DOHH2 (cell line): ENCODE measurements around the gene REC8.

Source experiments
- H3F3A ChIP-seq: fragments of 200-600 bp; sonication (generic), shearing (Covaris generic); 2 replicates; pipeline ENCODE4 v1.6.0; 2016; ENCODE audit warnings: antibody characterized with exemption, mild to moderate bottlenecking; ENCODE audit not compliant: control insufficient read depth, insufficient read depth
- H3K27ac ChIP-seq: fragments of 200-600 bp; sonication (generic); 2 replicates; pipeline ENCODE4 v1.5.1; 2014; ENCODE audit warnings: low read depth, mild to moderate bottlenecking, low read length, moderate library complexity
- H3K27me3 ChIP-seq: fragments of 200-600 bp; sonication (generic); 2 replicates; pipeline ENCODE4 v1.6.1; 2014; ENCODE audit warnings: mild to moderate bottlenecking, low read length, mixed read lengths; ENCODE audit not compliant: control insufficient read depth
- H3K36me3 ChIP-seq: fragments of 200-600 bp; sonication (generic); 2 replicates; pipeline ENCODE4 v1.6.1; 2014; ENCODE audit warnings: mild to moderate bottlenecking, low read length, moderate library complexity, mixed read lengths; ENCODE audit not compliant: control insufficient read depth
- H3K4me1 ChIP-seq: fragments of 200-600 bp; sonication (generic); 2 replicates; pipeline ENCODE4 v1.6.1; 2014; ENCODE audit warnings: mild to moderate bottlenecking, low read length, mixed read lengths; ENCODE audit not compliant: control insufficient read depth
- H3K4me2 ChIP-seq: fragments of 200-600 bp; sonication (generic); 2 replicates; pipeline ENCODE4 v1.6.0; 2014; ENCODE audit warnings: mild to moderate bottlenecking, low read length, moderate library complexity
- H3K4me3 ChIP-seq: fragments of 200-600 bp; sonication (generic); 2 replicates; pipeline ENCODE4 v1.5.1; 2014; ENCODE audit warnings: mild to moderate bottlenecking, low read length, mixed read lengths
- H3K79me2 ChIP-seq: fragments of 200-600 bp; sonication (generic); 2 replicates; pipeline ENCODE4 v1.6.1; 2014; ENCODE audit warnings: mild to moderate bottlenecking, low read length, mixed read lengths; ENCODE audit not compliant: control insufficient read depth
- H3K9me2 ChIP-seq: fragments of 200-600 bp; sonication (generic); replicated peaks from 2 replicates; pipeline ENCODE4 v1.6.1; 2014; ENCODE audit warnings: mild to moderate bottlenecking, low read length, mixed read lengths; ENCODE audit not compliant: control insufficient read depth
- H3K9me3 ChIP-seq: fragments of 200-600 bp; sonication (generic); 2 replicates; pipeline ENCODE4 v1.6.1; 2014; ENCODE audit warnings: antibody characterized with exemption, low read length, mixed read lengths; ENCODE audit not compliant: control insufficient read depth, insufficient read depth
- H4K20me1 ChIP-seq: fragments of 200-600 bp; sonication (generic); 2 replicates; pipeline ENCODE4 v1.6.0; 2014; ENCODE audit warnings: low read depth, mild to moderate bottlenecking, antibody characterized with exemption, low read length, moderate library complexity; ENCODE audit not compliant: control insufficient read depth, insufficient read depth
- CTCF ChIP-seq: fragments of 200-600 bp; sonication (generic); IDR thresholded peaks from one replicate; pipeline ENCODE4 v1.5.1; 2014; ENCODE audit warnings: antibody characterized with exemption, mild to moderate bottlenecking, low read depth, low read length; ENCODE audit not compliant: poor library complexity, severe bottlenecking
- EZH2phosphoT487 ChIP-seq: fragments of 200-600 bp; sonication (generic); IDR thresholded peaks from 2 replicates; pipeline ENCODE4 v1.6.1; 2017; ENCODE audit warnings: borderline replicate concordance, mild to moderate bottlenecking, antibody characterized with exemption, low read length, moderate library complexity, mixed read lengths

REC8 gene

GRCh38 chr14:24183014-24183481, 11.2 kb downstream of the REC8 start:
- H3K9me2 ChIP-seq, result no peaks in the 10 kb centered on the region
- H3K9me3 ChIP-seq, result no peaks in the 10 kb centered on the region
- no peak overlapping the region for H3K4me2 ChIP-seq
- H3K4me3 ChIP-seq, result no peak overlapping the region
- peaks cover 13% of the 10 kb centered on the region for H3K4me1 ChIP-seq
- TF ChIP-seq EZH2phosphoT487, result no peak
- TF ChIP-seq CTCF, result no peak
- peaks cover 3% of the 10 kb centered on the region; the same call in 1 of the 2 replicates for H3F3A ChIP-seq
- no peaks in the 10 kb centered on the region for H3K27me3 ChIP-seq
- H4K20me1 ChIP-seq, result no peaks in the 10 kb centered on the region
- H3K79me2 ChIP-seq, result peaks cover 16% of the 10 kb centered on the region
- H3K27ac ChIP-seq, result no peak overlapping the region
- peaks cover 96% of the 10 kb centered on the region for H3K36me3 ChIP-seq

GRCh38 chr14:24184104-24184970, 12.5 kb downstream of the REC8 start:
- H3K4me2 ChIP-seq, result no peak overlapping the region
- H3K9me2 ChIP-seq, result no peaks in the 10 kb centered on the region
- no peak overlapping the region for H3K27ac ChIP-seq
- peaks cover 85% of the 10 kb centered on the region for H3K36me3 ChIP-seq
- TF ChIP-seq EZH2phosphoT487 (no peak), CTCF (no peak)
- H3K27me3 ChIP-seq, result no peaks in the 10 kb centered on the region
- H3K4me3 ChIP-seq, result no peak overlapping the region
- H3K79me2 ChIP-seq, result peaks cover 22% of the 10 kb centered on the region
- no peaks in the 10 kb centered on the region for H3K9me3 ChIP-seq
- H3F3A ChIP-seq, result peaks cover 6% of the 10 kb centered on the region
- no peaks in the 10 kb centered on the region for H4K20me1 ChIP-seq
- peaks cover 19% of the 10 kb centered on the region for H3K4me1 ChIP-seq

GRCh38 chr14:24185026-24185425, 13.1 kb downstream of the REC8 start:
- H3K4me3 ChIP-seq, result no peak overlapping the region
- H3K27ac ChIP-seq, result no peak overlapping the region
- no peaks in the 10 kb centered on the region for H3K27me3 ChIP-seq
- H4K20me1 ChIP-seq, result no peaks in the 10 kb centered on the region
- no peaks in the 10 kb centered on the region for H3K9me3 ChIP-seq
- peaks cover 22% of the 10 kb centered on the region for H3K79me2 ChIP-seq
- TF ChIP-seq CTCF (no peak), EZH2phosphoT487 (no peak)
- no peak overlapping the region for H3K4me2 ChIP-seq
- peaks cover 10% of the 10 kb centered on the region for H3F3A ChIP-seq
- H3K9me2 ChIP-seq, result no peaks in the 10 kb centered on the region
- H3K36me3 ChIP-seq, result peaks cover 81% of the 10 kb centered on the region
- peaks cover 21% of the 10 kb centered on the region for H3K4me1 ChIP-seq
